GM18498 (cell line): ENCODE results near the gene DOLPP1.

Experiments used
- ATAC-seq: cut with Tn5 transposase; IDR thresholded peaks from one replicate; pipeline ENCODE4 v1.9.1; 2021; ENCODE audit warnings: mild to moderate bottlenecking, moderate library complexity; ENCODE audit not compliant: unreplicated experiment

DOLPP1 gene, protein sequence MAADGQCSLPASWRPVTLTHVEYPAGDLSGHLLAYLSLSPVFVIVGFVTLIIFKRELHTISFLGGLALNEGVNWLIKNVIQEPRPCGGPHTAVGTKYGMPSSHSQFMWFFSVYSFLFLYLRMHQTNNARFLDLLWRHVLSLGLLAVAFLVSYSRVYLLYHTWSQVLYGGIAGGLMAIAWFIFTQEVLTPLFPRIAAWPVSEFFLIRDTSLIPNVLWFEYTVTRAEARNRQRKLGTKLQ

GRCh38 chr9:129080601-129081387 is at the start of gene DOLPP1:
Gene DOLPP1 (plus strand): TSS chr9:129081111. CDS start chr9:129081132, 21 bp downstream.
- peak; percentile 96 for ATAC-seq

- ATAC-seq = no peak
Measured at GRCh38 chr9:129031514-129031913, 49.4 kb upstream of the DOLPP1 start.

DNA sequence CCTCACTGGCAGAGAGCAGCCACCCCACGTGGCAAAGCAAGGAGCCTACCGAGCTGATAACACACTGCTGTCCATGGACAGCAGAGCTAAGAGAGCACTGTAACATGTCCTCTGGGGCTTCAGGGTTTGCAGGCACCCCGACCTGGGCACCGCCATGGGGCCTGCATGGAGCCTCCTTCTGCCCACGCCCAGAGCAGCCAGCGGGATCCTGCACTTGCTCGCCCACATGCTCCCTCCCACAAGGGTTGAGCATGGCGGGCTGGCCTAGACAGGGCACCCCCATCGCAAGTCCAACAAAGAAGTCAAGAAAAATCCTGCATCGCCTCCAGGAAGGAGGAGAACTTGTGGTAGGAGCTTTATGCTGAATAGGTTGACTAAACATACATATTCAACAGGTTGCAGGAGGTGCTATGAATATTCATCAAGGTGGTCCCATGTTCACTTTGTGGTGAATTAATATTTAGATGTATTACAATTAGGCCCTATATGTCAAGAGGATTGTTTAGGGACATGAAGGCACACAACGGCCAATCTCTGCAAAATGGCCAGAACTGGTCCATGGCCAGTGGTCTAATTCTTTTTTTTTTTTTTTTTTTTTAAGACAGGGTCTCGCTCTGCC is 48.3 kb upstream of the DOLPP1 start:
- no peak for ATAC-seq

DNA sequence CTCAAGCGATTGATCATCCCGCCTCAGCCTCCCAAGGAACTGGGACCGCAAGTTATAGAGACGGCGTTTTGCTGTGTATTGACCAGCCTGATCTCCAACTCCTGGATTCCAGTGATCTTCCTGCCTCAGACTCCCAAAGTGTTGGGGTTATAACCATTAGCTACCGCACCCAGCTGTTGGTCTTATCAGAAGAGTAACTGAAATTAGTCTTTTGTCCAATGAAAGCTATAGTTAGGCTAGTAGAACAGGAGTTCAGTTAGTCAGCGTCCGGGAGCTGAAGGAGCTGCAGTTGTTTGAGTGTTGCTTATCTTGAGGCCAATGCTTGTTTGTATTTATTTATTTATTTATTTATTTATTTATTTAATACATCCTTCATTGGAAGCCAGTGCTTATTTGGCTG is 47.7 kb upstream of the DOLPP1 start:
- no peak for ATAC-seq

- peak; percentile 3 for ATAC-seq
Measured at GRCh38 chr9:129035838-129036237, 45.1 kb upstream of the DOLPP1 start.

DNA sequence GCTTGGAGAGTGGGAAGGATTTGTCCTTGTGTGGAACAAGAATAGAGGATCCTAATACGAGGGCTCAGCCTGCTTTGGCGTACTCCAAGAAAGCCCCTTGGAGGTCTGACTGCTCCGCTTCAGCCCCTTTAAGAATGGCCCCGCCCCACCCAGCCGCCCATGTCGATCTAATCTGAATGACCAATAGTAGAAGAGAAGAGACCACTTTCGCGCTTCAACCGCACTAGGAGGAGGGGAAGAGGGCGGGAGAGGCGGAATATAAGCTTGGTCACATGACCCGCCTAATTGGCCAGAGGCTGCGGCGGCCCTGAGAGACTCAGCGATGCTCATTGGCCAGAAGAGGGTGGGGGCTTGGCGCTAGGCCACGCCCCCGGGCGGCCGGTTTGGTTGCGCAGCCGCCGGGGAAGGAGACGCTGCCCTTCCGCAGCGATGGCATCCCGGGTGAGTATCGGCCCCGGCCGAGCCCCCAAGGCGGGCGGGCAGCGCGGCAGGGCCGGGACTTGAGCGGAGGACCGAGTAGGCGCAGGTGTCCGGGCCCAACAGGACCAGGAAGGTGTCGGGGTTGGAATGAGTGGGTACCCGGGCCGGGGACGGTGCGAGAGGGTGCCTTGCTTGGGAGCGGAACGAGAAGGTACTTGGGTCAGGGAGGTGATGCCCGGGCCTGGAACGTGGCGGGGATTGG is 44.5 kb upstream of the DOLPP1 start, which contains the start of gene MIGA2:
Gene MIGA2, plus strand, starts transcription at position 386 of the 682 bp plus-strand sequence. CDS start 3,969 bp downstream, outside the sequence.
- peak; percentile 96 for ATAC-seq

GRCh38 chr9:129036923-129037766 is 43.8 kb upstream of the DOLPP1 start:
- no peak for ATAC-seq

GRCh38 chr9:129037767-129038098 is 43.2 kb upstream of the DOLPP1 start:
- ATAC-seq = no peak

DNA sequence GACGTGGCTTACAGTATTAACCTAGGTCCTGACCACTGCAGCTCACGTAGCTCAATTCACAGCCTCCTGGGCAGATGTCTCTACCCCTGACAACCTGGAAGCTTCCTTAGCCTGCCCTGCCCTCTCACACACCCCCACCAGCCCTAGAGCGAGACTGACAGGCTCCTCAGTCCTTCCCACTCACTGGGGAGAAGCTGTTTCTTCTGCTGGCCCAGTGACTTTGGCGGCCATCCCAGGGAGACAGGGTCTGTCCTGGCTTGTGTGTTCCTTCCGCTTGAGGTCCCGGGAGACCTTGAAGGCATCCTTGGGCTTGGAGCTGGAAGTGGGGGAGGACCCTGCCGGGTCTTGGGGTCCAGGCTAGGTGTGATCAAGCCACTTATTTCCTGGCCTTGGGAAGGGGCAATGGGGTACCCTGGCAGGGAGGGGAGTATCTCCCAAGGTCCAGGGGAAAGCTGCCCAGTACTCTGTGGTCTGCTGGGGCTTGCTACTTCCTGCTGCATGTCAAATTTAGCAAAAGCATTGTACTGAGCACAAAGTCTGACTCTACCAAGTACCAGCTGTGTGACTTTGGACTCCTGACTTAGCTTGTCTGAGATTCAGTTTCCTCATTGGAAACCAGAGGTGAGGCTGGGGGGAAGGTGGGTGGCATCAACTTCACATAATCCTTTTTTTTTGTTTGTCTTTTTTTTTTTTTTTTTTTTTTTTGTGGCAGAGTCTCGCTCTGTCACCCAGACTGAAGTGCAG is 42.6 kb upstream of the DOLPP1 start:
- no peak for ATAC-seq

- no peak for ATAC-seq
Measured at GRCh38 chr9:129040113-129040643, 40.7 kb upstream of the DOLPP1 start.

DNA sequence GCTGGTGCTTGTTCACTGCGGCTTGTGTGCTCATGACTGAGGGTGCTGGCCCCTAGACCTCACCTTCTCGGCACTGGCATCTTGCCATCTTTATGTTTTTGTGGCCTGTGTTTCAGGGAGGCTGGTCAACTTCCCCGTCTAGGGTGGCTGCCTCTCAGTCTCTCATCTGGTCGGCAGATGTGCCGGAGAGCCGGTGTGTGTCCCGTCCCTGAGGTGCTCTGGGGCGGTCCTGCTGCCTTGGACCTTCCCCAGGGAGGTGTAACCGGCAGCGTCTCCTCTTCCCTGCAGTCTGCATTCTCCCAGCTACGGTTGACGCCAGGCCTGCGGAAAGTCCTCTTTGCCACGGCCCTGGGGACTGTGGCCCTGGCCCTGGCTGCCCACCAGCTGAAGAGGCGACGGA is 38.9 kb upstream of the DOLPP1 start:
- ATAC-seq = no peak

- ATAC-seq = no peak
Measured at GRCh38 chr9:129052592-129052991, 28.3 kb upstream of the DOLPP1 start.

GRCh38 chr9:129053020-129053419 is 27.9 kb upstream of the DOLPP1 start:
- ATAC-seq = no peak

DNA sequence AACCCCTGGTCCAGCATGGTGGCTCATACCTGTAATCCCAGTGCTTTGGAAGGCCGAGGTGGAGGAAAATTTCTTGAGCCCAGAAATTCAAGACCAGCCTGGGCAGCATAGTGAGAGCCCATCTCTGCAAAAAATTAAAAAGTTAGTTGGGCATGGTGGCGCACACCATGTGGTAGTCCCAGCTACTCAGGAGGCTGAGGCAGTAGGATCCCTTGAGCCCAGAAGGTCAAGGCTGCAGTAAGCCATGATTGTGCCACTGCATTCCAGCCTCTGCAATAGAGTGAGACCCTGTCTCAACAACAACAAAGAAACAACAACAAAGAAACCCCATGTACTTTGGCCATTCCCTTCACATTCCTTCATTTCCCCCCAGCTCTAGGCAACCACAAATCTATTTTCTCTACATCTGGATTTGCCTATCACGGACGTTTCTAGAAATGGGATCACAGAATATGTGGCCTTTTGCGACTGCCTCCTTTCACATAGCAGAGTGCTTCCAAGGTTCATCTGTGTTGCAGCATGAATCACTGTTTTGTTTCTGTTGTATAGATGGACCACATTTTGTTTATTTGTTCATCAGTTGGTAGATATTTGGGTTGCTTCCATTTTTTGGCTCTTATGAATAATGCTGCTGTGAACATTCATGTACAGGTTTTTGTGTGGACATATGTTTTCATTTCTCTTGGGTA is 26.6 kb upstream of the DOLPP1 start:
- no peak for ATAC-seq

DNA sequence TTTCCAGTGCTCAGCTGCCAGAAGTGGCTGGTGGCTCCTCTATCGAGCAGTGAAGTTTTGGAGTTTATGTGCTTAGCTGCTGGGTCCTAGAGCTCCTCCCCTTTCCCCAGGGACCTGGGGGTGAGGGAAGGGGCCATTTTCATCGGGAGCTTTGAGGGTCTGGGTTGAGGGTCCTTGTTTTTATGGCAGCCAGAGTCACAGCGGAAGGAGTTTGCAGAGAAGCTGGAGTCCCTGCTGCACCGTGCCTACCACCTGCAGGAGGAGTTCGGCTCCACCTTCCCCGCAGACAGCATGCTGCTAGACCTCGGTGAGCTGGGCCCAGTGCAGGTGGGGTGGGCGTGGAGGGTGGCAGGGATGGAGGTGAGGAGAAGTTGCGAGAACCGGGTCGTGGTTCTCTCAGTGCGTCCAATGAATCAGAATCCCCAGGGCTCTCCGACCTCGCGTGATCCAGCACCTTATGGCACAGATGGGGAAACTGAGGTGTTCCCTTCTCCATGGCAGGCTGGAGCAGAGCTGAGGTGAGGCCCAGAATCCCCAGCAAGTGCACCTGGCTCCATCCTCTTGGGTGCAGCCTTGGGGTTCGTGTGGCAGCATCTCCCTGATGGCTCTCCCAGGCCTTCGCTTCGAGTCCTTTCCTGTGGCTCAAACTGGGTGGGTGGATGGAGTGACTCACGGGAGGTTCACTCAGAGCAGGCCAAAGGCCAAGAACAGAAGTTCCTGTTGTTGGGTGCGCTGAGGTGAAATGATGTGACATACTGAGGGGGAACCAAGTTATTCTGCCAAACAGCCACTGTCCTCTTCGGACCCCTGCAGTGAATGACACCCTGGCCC is 21.7 kb upstream of the DOLPP1 start:
- no peak for ATAC-seq

DNA sequence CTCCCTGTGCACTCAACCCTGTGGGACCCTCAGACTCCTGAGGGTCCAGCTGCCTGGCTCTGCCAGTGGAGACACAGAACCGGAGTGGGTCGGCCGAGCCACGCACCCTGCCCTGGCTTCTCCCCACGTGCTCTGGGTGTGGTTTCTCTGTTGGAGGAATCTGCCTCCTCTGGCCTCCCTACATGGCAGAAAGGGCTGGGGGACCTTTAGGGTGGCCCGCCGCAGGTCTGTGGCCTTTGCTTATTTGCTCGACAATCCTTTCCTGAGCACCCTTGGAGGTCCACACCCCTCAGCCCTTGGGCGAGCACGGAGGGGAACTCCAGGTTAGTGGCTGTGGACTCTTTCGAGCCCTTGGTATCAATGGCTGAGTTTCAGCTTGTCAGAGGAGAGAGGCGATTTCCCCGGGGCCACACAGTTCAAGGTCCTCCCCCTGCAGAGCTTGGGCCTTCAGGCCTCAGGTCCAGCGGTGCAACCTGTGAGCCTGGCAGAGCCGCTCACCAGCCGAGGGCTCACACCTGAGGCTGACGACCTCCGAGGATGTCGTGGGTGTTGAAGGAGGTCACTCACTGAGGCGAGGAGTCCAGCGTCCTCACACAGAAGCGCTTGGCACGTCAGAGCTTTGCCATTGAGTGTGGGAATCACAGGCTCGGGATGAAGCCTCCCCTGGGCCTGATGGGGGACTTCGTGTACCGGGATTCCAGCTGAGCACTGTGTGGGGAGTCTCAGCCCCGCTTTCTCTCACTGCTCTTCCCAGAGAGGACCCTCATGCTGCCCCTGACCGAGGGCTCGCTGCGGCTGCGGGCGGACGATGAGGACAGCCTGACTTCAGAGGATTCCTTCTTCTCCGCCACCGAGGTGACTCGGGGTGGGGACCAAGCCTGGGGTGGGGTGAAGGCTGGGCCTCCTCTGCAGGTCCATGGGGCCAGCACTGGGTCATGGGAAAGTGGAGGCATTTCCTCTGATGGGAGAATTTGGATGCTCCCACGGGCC is 20.8 kb upstream of the DOLPP1 start:
- no peak for ATAC-seq

- no peak for ATAC-seq
Measured at GRCh38 chr9:129060991-129061390, 19.9 kb upstream of the DOLPP1 start.
